ENCODE measurements around the gene GIT1.
A peak's percentile ranks its signal among the peaks of the same experiment; 100 is the strongest.

The GIT1 gene

GRCh38 chr17:29591146-29591736 lies 1.8 kb upstream of the GIT1 start:
- peak overlapping the region; percentile 80 for H3K4me3 Mint-ChIP-seq
- H3K9me3 Mint-ChIP-seq: no peaks in the 10 kb centered on the region
- peaks cover 60% of the 10 kb centered on the region for H3K4me1 Mint-ChIP-seq
- H3K27me3 Mint-ChIP-seq: no peaks in the 10 kb centered on the region
- no peaks in the 10 kb centered on the region for H3K36me3 Mint-ChIP-seq
- H3K27ac Mint-ChIP-seq: peak overlapping the region; percentile 35

GRCh38 chr17:29590411-29591145 lies 1.1 kb upstream of the GIT1 start:
- Mint-ChIP-seq H3K36me3 (no peaks in the 10 kb centered on the region), H3K4me1 (peaks cover 65% of the 10 kb centered on the region), H3K9me3 (no peaks in the 10 kb centered on the region), H3K27me3 (no peaks in the 10 kb centered on the region), H3K27ac (peak overlapping the region; percentile 35), H3K4me3 (peak overlapping the region; percentile 80)

GRCh38 chr17:29588562-29589411 lies 661 bp downstream of the GIT1 start:
- H3K4me3 Mint-ChIP-seq: peak overlapping the region; percentile 96
- no peaks in the 10 kb centered on the region for H3K9me3 Mint-ChIP-seq
- H3K27me3 Mint-ChIP-seq: no peaks in the 10 kb centered on the region
- H3K27ac Mint-ChIP-seq: peak overlapping the region; percentile 86
- peaks cover 75% of the 10 kb centered on the region for H3K4me1 Mint-ChIP-seq
- H3K36me3 Mint-ChIP-seq: no peaks in the 10 kb centered on the region

- H3K27ac Mint-ChIP-seq: peak overlapping the region; percentile 86
- H3K36me3 Mint-ChIP-seq: peaks cover under 1% of the 10 kb centered on the region
- peaks cover 75% of the 10 kb centered on the region for H3K4me1 Mint-ChIP-seq
- peak overlapping the region; percentile 96 for H3K4me3 Mint-ChIP-seq
- no peaks in the 10 kb centered on the region for H3K9me3 Mint-ChIP-seq
- H3K27me3 Mint-ChIP-seq: no peaks in the 10 kb centered on the region
Measured at GRCh38 chr17:29588017-29588561, 1.4 kb downstream of the GIT1 start.

GRCh38 chr17:29587591-29587990 lies 1.9 kb downstream of the GIT1 start:
- no peaks in the 10 kb centered on the region for H3K27me3 Mint-ChIP-seq
- peak overlapping the region; percentile 86 for H3K27ac Mint-ChIP-seq
- H3K36me3 Mint-ChIP-seq: peaks cover 1% of the 10 kb centered on the region
- H3K4me3 Mint-ChIP-seq: peak overlapping the region; percentile 96
- H3K4me1 Mint-ChIP-seq: peaks cover 71% of the 10 kb centered on the region
- H3K9me3 Mint-ChIP-seq: no peaks in the 10 kb centered on the region

GRCh38 chr17:29586676-29587469 lies 2.6 kb downstream of the GIT1 start:
- peak overlapping the region; percentile 96 for H3K4me3 Mint-ChIP-seq
- peak overlapping the region; percentile 86 for H3K27ac Mint-ChIP-seq
- H3K4me1 Mint-ChIP-seq: peaks cover 64% of the 10 kb centered on the region
- H3K9me3 Mint-ChIP-seq: no peaks in the 10 kb centered on the region
- H3K36me3 Mint-ChIP-seq: peaks cover 4% of the 10 kb centered on the region
- H3K27me3 Mint-ChIP-seq: no peaks in the 10 kb centered on the region

- H3K27ac Mint-ChIP-seq: peak overlapping the region; percentile 55
- H3K4me3 Mint-ChIP-seq: peak overlapping the region; percentile 59
- no peaks in the 10 kb centered on the region for H3K9me3 Mint-ChIP-seq
- H3K4me1 Mint-ChIP-seq: peaks cover 54% of the 10 kb centered on the region
- H3K36me3 Mint-ChIP-seq: peaks cover 8% of the 10 kb centered on the region
- H3K27me3 Mint-ChIP-seq: no peaks in the 10 kb centered on the region
Measured at GRCh38 chr17:29585080-29585751, 4.2 kb downstream of the GIT1 start.

GRCh38 chr17:29584452-29585079 lies 4.9 kb downstream of the GIT1 start:
- Mint-ChIP-seq H3K4me1 (peaks cover 51% of the 10 kb centered on the region), H3K27ac (peak overlapping the region; percentile 80), H3K9me3 (no peaks in the 10 kb centered on the region), H3K27me3 (no peaks in the 10 kb centered on the region), H3K36me3 (peaks cover 8% of the 10 kb centered on the region), H3K4me3 (no peak overlapping the region)

- Mint-ChIP-seq H3K9me3 (no peaks in the 10 kb centered on the region), H3K36me3 (peaks cover 9% of the 10 kb centered on the region), H3K4me1 (peaks cover 51% of the 10 kb centered on the region), H3K27me3 (no peaks in the 10 kb centered on the region), H3K27ac (peak overlapping the region; percentile 41), H3K4me3 (peak overlapping the region; percentile 19)
Measured at GRCh38 chr17:29583324-29584248, 5.9 kb downstream of the GIT1 start.

- Mint-ChIP-seq H3K4me3 (no peak overlapping the region), H3K4me1 (peaks cover 45% of the 10 kb centered on the region), H3K27ac (no peak overlapping the region), H3K36me3 (peaks cover 14% of the 10 kb centered on the region), H3K27me3 (no peaks in the 10 kb centered on the region), H3K9me3 (no peaks in the 10 kb centered on the region)
Measured at GRCh38 chr17:29582772-29583171, 6.7 kb downstream of the GIT1 start.

GRCh38 chr17:29582254-29582765 lies 7.1 kb downstream of the GIT1 start:
- Mint-ChIP-seq H3K9me3 (no peaks in the 10 kb centered on the region), H3K4me1 (peaks cover 41% of the 10 kb centered on the region), H3K36me3 (peaks cover 14% of the 10 kb centered on the region), H3K27ac (no peak overlapping the region), H3K4me3 (no peak overlapping the region), H3K27me3 (no peaks in the 10 kb centered on the region)

GRCh38 chr17:29581583-29582253 lies 7.7 kb downstream of the GIT1 start:
- H3K9me3 Mint-ChIP-seq: no peaks in the 10 kb centered on the region
- no peak overlapping the region for H3K27ac Mint-ChIP-seq
- no peak overlapping the region for H3K4me3 Mint-ChIP-seq
- H3K36me3 Mint-ChIP-seq: peaks cover 14% of the 10 kb centered on the region
- peaks cover 35% of the 10 kb centered on the region for H3K4me1 Mint-ChIP-seq
- H3K27me3 Mint-ChIP-seq: no peaks in the 10 kb centered on the region

All from activated naive CD4-positive, alpha-beta T cell treated with anti-CD3 and anti-CD28 coated beads, Interleukin-2, amount 50 U/mL, for 24 hours (primary cell).